ENCODE measurements around the gene NKAIN1. TPM values are rescaled to one million over a fixed set of nuclear protein-coding genes. Genes with fewer than 3 reads are reported as not detected.

NKAIN1 gene
- total and polyA plus RNA-seq, 2 donors (not counting 3 experiments of a cell fraction or from before 2014, with no cell fraction given): 0.29 to 0.40 TPM

- no peak overlapping the region for H3K9ac ChIP-seq (replicated peaks; ENCODE audit: extremely low read depth, insufficient read depth, low read length)
- DNase-seq (ENCODE audit: low read depth, low spot score): no peak
- H3K27ac ChIP-seq (ENCODE audit: insufficient read depth, low read depth, low read length): no peak overlapping the region
- no peaks in the 10 kb centered on the region for H3K27me3 ChIP-seq (ENCODE audit: control insufficient read depth in 2 of 2, insufficient read depth in 2 of 2, low read length in 2 of 2)
- FAIRE-seq: no peak
- no peaks in the 10 kb centered on the region for H3K79me2 ChIP-seq (ENCODE audit: control insufficient read depth, insufficient read depth, low read length)
- ChIA-PET POLR2A (no interaction called here), CTCF (no interaction called here)
- dilution Hi-C loops (cut with MboI; ENCODE audit: extremely low pct_ligation_motif_present, low sequenced_read_pairs): no loop called here
- no peaks in the 10 kb centered on the region for H3K36me3 ChIP-seq (ENCODE audit: control insufficient read depth in 2 of 2, extremely low read depth in 1 of 2, insufficient read depth in 2 of 2, low read length in 2 of 2)
- no peaks in the 10 kb centered on the region for H3K4me1 ChIP-seq (ENCODE audit: control insufficient read depth, extremely low read depth, insufficient read depth, low read length)
- no peak overlapping the region for H2AFZ ChIP-seq (ENCODE audit: low read depth, low read length)
- BruUV-seq (replicated peaks): no TSS peak
- H4K20me1 ChIP-seq (replicated peaks; ENCODE audit: control insufficient read depth, extremely low read depth, insufficient read depth, low read length): no peaks in the 10 kb centered on the region
- no peaks in the 10 kb centered on the region for H3K9me3 ChIP-seq (replicated peaks; ENCODE audit: control insufficient read depth, insufficient read depth, low read length)
- TF ChIP-seq POLR2A (IDR thresholded peaks at IDR 0.05; ENCODE audit: low read depth, low read length) (no peak), EZH2 (IDR thresholded peaks at IDR 0.05; ENCODE audit: borderline replicate concordance, low read depth, low read length, severe bottlenecking) (no peak), JUN (IDR thresholded peaks at IDR 0.05; ENCODE audit: borderline replicate concordance, insufficient read depth, insufficient read length, low read depth) (no peak), FOS (IDR thresholded peaks at IDR 0.05; ENCODE audit: borderline replicate concordance, insufficient read depth, low read length) (no peak), MYC (IDR thresholded peaks at IDR 0.05; ENCODE audit: low read depth, low read length) (no peak), MAX (IDR thresholded peaks at IDR 0.05; ENCODE audit: insufficient read depth, insufficient read length) (no peak), CTCF (IDR thresholded peaks at IDR 0.05; ENCODE audit: extremely low read depth in 1 of 2, insufficient read depth in 1 of 2, low read depth in 1 of 2, low read length in 2 of 2) (no peak), POLR2AphosphoS5 (IDR thresholded peaks at IDR 0.05; ENCODE audit: insufficient read depth, low read depth, low read length) (no peak), GATA2 (IDR thresholded peaks at IDR 0.05; ENCODE audit: insufficient read depth, insufficient read length, low read depth, low read length) (no peak)
- H3K4me3 ChIP-seq (replicated peaks in 1 of 3; ENCODE audit: insufficient read depth in 1 of 3, low read depth in 1 of 3, low read length in 3 of 3): no peak overlapping the region
- intact Hi-C loops (cut with micrococcal nuclease): no loop called here
- no peak overlapping the region for H3K4me2 ChIP-seq (ENCODE audit: insufficient read depth, low read length)
- no peaks in the 10 kb centered on the region for H3K9me1 ChIP-seq (replicated peaks; ENCODE audit: control insufficient read depth, extremely low read depth, insufficient read depth, low read length)
These were observed 97.3 kb downstream of the NKAIN1 start for GRCh38 chr1:31142406-31142805.
